ENCODE data around the gene GXYLT2. TPM values are rescaled to one million over a fixed set of nuclear protein-coding genes. Genes with fewer than 3 reads are reported as not detected.

GXYLT2 gene
- total and polyA plus RNA-seq, 10 of the 15 experiments (the other 5 are each of a cell fraction or from before 2014, with no cell fraction given), result 0.27 to 2.6 (median 0.78) TPM

DNA sequence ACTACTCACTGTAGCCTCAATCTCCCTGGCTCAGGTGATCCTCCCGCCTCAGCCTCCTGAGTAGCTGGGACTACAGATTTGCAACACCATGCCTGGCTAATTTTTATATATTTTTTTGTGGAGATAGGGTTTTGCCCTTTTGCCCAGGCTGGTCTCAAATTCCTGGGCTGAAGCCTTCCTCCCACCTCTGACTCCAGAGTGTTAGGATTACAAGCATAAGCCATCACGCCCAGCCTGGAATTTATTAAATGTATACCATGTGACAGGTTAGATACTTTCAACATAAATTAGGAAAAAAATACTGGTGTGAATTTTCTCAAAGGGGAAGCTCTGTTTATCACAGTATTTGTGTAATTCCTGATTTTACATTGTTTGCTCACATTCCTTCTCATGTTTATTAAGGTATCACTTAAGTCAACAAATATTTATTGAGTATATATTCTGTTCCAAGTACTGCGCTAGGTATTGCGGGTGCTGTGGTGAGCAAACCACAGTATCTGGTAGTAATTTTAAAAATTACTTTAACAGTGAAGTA is 133.5 kb downstream of the GXYLT2 start (continued):
- TF ChIP-seq, protein P1, sequence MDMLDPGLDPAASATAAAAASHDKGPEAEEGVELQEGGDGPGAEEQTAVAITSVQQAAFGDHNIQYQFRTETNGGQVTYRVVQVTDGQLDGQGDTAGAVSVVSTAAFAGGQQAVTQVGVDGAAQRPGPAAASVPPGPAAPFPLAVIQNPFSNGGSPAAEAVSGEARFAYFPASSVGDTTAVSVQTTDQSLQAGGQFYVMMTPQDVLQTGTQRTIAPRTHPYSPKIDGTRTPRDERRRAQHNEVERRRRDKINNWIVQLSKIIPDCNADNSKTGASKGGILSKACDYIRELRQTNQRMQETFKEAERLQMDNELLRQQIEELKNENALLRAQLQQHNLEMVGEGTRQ (IDR thresholded peaks at IDR 0.05; ENCODE audit: borderline replicate concordance, low read depth, low read length), result no peak
- no peak for TF ChIP-seq KAT2A (conservative IDR thresholded peaks at IDR 0.05; ENCODE audit: control insufficient read depth, low read depth, low read length)
- no peak for TF ChIP-seq IRF5 (IDR thresholded peaks at IDR 0.05; ENCODE audit: borderline replicate concordance)
- TF ChIP-seq CEBPB (IDR thresholded peaks at IDR 0.05; ENCODE audit: borderline replicate concordance in 1 of 2, low read depth in 2 of 2, low read length in 2 of 2), result no peak
- TF ChIP-seq, protein P2, sequence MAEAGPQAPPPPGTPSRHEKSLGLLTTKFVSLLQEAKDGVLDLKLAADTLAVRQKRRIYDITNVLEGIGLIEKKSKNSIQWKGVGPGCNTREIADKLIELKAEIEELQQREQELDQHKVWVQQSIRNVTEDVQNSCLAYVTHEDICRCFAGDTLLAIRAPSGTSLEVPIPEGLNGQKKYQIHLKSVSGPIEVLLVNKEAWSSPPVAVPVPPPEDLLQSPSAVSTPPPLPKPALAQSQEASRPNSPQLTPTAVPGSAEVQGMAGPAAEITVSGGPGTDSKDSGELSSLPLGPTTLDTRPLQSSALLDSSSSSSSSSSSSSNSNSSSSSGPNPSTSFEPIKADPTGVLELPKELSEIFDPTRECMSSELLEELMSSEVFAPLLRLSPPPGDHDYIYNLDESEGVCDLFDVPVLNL (IDR thresholded peaks at IDR 0.05; ENCODE audit: low read depth, low read length), result no peak

GRCh38 chr3:73024836-73025235 is 137.0 kb downstream of the GXYLT2 start:
- no peak overlapping the region for H3K4me2 ChIP-seq (ENCODE audit: control insufficient read depth, insufficient read depth)
- SMC1A ChIA-PET (ENCODE audit: uncharacterized antibody, unreplicated experiment), result interaction anchor here (1.1 to 2.1 kb wide), 7 partner anchors 12 to 177 kb away, joined by 3 to 5 read pairs (median 4); partner anchors contain the start of gene SHQ1
- H3K4me3 ChIP-seq, result no peak overlapping the region
- ATAC-seq (peak; percentile 35), DNase-seq (ENCODE audit: low read depth, low spot score) (no peak), FAIRE-seq (no peak)
- peaks cover 96% of the 10 kb centered on the region for H3K79me2 ChIP-seq (ENCODE audit: control insufficient read depth, insufficient read depth, low read length)
- POLR2A ChIA-PET, result interaction anchor here (1.3 kb wide), 1 partner anchor 69 kb away, joined by 4 read pairs; no protein-coding TSS in a partner anchor
- peaks cover 10% of the 10 kb centered on the region for H3K4me1 ChIP-seq (ENCODE audit: control insufficient read depth, insufficient read depth, low read length)
- TF ChIP-seq, protein P2 (IDR thresholded peaks at IDR 0.05; ENCODE audit: low read depth, low read length), result no peak
- TF ChIP-seq NFYB (IDR thresholded peaks at IDR 0.05; ENCODE audit: insufficient read depth, low read depth, low read length), result 0 out of 2 replicates have a peak, but pooled peaks have one; percentile 39
- RAD21 ChIA-PET (ENCODE audit: unreplicated experiment), result interaction anchor here (1.4 kb wide), 2 partner anchors 9 to 31 kb away, joined by 4 to 6 read pairs; no protein-coding TSS in a partner anchor
- H3K9ac ChIP-seq (ENCODE audit: control insufficient read depth, insufficient read depth, low read length), result no peak overlapping the region
- in situ Hi-C loops (cut with MboI) (no loop called here), intact Hi-C loops (cut with micrococcal nuclease; ENCODE audit: unreplicated experiment) (no loop called here)
- no peak overlapping the region for H2AFZ ChIP-seq (ENCODE audit: control insufficient read depth, low read depth, low read length)
- H3K27me3 ChIP-seq (replicated peaks in 1 of 2; ENCODE audit: control insufficient read depth in 2 of 2, insufficient read depth in 2 of 2, low read length in 1 of 2), result no peaks in the 10 kb centered on the region
- H3K27ac ChIP-seq (ENCODE audit: control insufficient read depth, insufficient read depth), result no peak overlapping the region
- BruUV-seq (replicated peaks), result no TSS peak
- CTCF ChIA-PET, result interaction anchor here (0.8 to 3.7 kb wide), 5 partner anchors 11 to 78 kb away, joined by 3 to 15 read pairs (median 3); no protein-coding TSS in a partner anchor
- no peaks in the 10 kb centered on the region; a peak in 2 of 4 replicates for H3K36me3 ChIP-seq (ENCODE audit: control insufficient read depth in 2 of 2, insufficient read depth in 2 of 2, low read length in 1 of 2)
- H3K9me3 ChIP-seq (replicated peaks; ENCODE audit: control insufficient read depth, insufficient read depth, low read length), result no peaks in the 10 kb centered on the region; the same call in 2 of the 3 replicates
- no peaks in the 10 kb centered on the region; the same call in 1 of the 2 replicates for H4K20me1 ChIP-seq (ENCODE audit: control insufficient read depth, insufficient read depth)

Measured in GM12878 (cell line).